ENCODE measurements around the gene KAZN.

The KAZN gene

GRCh38 chr1:14783592-14783886, 185.1 kb downstream of the KAZN start:
- H3K9me3 ChIP-seq: no peaks in the 10 kb centered on the region
- no peak overlapping the region for H3K4me3 ChIP-seq (ENCODE audit: low read depth in 1 of 2, low read length in 1 of 2)
- no peak for TF ChIP-seq CTCF (IDR thresholded peaks at IDR 0.05)
- peaks cover 0 to 3% of the 10 kb centered on the region in 2 experiments for H3K4me1 ChIP-seq (ENCODE audit: control insufficient read depth in 1 of 2, insufficient read depth in 1 of 2, low read depth in 1 of 2, low read length in 1 of 2)
- H3K27ac ChIP-seq: no peak overlapping the region
- H3K36me3 ChIP-seq: no peaks in the 10 kb centered on the region
- no peaks in the 10 kb centered on the region for H3K27me3 ChIP-seq

DNA sequence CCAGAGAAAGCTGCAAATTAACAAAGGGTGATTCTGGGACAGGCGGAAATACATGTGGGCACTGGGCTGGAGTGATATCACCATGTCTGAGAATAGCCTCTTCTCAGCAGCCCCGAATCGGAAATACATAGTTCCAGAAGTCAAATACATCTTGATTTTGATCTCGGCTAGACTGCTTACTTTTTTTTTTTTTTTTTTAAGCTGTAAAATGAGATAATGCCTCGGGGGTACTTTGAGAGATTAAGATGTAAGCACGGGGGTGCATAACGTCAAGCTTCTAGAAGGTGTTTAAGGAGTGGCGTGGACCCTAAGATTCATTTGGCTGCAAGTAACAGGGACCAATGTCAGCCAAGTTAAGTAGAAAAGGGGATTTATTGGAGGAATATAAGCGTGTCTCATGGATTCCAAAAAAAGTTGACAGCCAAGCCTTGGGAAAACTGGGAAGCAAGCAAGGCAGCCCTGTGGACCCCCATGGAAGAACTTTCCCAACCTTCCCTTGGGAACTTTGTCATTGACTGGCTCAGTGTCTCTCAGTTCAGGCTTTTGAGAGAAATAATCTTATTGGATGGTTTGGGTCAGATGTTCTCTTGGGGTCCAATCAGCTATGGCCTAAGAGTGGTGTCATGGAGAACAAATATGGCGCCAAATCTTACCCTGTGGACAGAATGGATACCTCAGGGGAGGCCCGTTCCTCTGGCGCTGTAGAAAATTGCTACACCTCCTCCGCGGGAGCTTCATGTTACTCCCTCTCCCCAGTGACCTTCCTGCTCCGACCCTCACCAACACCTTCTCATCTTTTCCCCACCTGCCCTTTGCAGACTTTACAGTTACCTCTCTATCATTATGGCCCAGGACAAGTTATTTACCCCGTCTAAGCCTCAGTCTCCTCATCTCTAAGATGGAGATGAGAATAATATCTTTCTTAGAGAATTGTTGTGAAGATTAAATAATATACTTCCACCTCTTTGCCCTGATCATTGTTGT, 186.6 kb downstream of the KAZN start:
- no peak for TF ChIP-seq CTCF (IDR thresholded peaks at IDR 0.05)
- no peak overlapping the region for H3K4me3 ChIP-seq (ENCODE audit: low read depth in 1 of 2, low read length in 1 of 2)
- no peaks in the 10 kb centered on the region for H3K27me3 ChIP-seq
- H3K27ac ChIP-seq: no peak overlapping the region
- H3K4me1 ChIP-seq (ENCODE audit: control insufficient read depth in 1 of 2, insufficient read depth in 1 of 2, low read depth in 1 of 2, low read length in 1 of 2): no peaks in the 10 kb centered on the region
- H3K36me3 ChIP-seq: no peaks in the 10 kb centered on the region
- no peaks in the 10 kb centered on the region for H3K9me3 ChIP-seq

DNA sequence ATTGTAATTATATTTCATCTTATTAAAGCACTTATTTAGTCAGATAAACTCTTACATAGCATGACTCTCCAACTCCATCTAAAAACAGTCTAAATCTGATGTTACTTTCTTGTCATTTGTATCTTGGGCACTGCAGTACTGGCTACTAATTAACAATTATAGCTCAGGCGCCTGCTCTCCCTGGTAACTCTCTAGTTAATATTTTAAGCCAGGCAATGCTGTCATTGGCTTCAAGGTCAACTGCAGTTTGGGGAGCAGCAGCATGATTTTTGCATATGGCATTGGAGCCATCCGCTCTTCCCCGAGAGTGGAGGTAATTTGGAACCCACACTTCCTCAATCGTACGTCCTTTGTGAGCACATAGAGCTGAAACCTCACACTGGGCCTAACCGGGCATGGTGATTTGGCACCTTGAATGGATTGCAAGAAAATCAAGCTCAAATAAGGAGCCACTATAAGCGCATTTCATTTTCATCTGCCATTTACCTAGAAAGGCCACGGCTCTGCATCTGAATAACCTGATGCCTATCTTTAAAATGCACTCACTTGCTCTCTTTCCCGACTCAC, 187.7 kb downstream of the KAZN start:
- H3K9me3 ChIP-seq: no peaks in the 10 kb centered on the region
- no peaks in the 10 kb centered on the region for H3K36me3 ChIP-seq
- H3K27ac ChIP-seq: no peak overlapping the region
- no peak overlapping the region for H3K4me3 ChIP-seq (ENCODE audit: low read depth in 1 of 2, low read length in 1 of 2)
- TF ChIP-seq CTCF (IDR thresholded peaks at IDR 0.05): no peak
- no peaks in the 10 kb centered on the region for H3K4me1 ChIP-seq (ENCODE audit: control insufficient read depth in 1 of 2, insufficient read depth in 1 of 2, low read depth in 1 of 2, low read length in 1 of 2)
- no peaks in the 10 kb centered on the region for H3K27me3 ChIP-seq

- no peak for TF ChIP-seq CTCF (IDR thresholded peaks at IDR 0.05)
- no peaks in the 10 kb centered on the region for H3K9me3 ChIP-seq
- H3K4me3 ChIP-seq (ENCODE audit: low read depth in 1 of 2, low read length in 1 of 2): no peak overlapping the region
- H3K36me3 ChIP-seq: no peaks in the 10 kb centered on the region
- H3K27me3 ChIP-seq: no peaks in the 10 kb centered on the region
- no peaks in the 10 kb centered on the region for H3K4me1 ChIP-seq (ENCODE audit: control insufficient read depth in 1 of 2, insufficient read depth in 1 of 2, low read depth in 1 of 2, low read length in 1 of 2)
- no peak overlapping the region for H3K27ac ChIP-seq
Observed at GRCh38 chr1:14786681-14787080, 188.2 kb downstream of the KAZN start.

DNA sequence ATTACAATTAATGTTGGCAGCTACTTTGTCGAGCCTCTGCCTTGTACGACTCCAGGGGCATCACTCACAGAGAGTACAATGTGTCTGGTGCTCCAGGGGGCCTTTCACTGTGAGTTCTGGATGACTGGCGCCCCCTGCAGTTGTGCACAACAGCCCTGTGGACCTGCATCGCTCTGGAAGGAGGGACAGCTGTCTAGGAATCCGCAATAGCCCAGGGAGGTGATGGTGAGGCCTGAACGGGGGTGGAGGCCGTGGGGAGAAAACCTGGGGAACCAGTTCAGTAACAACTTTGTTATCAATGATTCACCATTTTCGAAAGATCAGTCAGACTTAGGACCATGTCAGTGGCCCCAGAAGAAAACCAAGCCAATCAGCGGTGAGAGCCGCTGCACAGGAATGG, 189.1 kb downstream of the KAZN start:
- no peaks in the 10 kb centered on the region for H3K9me3 ChIP-seq
- TF ChIP-seq CTCF (IDR thresholded peaks at IDR 0.05): no peak

More for the DNA sequence above, 189.1 kb downstream of the KAZN start:
- Histone ChIP-seq H3K4me1 (ENCODE audit: control insufficient read depth in 1 of 2, insufficient read depth in 1 of 2, low read depth in 1 of 2, low read length in 1 of 2) (no peaks in the 10 kb centered on the region), H3K4me3 (ENCODE audit: low read depth in 1 of 2, low read length in 1 of 2) (no peak overlapping the region), H3K27ac (no peak overlapping the region), H3K36me3 (no peaks in the 10 kb centered on the region), H3K27me3 (no peaks in the 10 kb centered on the region)
